GM18505 (cell line): ENCODE data around the gene R3HCC1L.
A peak's percentile ranks its signal among the peaks of the same experiment; 100 is the strongest.

Experiments used
- ATAC-seq: cut with Tn5 transposase; IDR thresholded peaks from one replicate; pipeline ENCODE4 v1.9.1; 2021; ENCODE audit not compliant: unreplicated experiment
- POLR2A ChIP-seq: IDR thresholded peaks from 4 replicates; pipeline ENCODE4 v1.6.1; 2011; ENCODE audit warnings: borderline replicate concordance; ENCODE audit not compliant: insufficient read depth, insufficient read length; ENCODE audit errors: extremely low read depth

Gene R3HCC1L

DNA sequence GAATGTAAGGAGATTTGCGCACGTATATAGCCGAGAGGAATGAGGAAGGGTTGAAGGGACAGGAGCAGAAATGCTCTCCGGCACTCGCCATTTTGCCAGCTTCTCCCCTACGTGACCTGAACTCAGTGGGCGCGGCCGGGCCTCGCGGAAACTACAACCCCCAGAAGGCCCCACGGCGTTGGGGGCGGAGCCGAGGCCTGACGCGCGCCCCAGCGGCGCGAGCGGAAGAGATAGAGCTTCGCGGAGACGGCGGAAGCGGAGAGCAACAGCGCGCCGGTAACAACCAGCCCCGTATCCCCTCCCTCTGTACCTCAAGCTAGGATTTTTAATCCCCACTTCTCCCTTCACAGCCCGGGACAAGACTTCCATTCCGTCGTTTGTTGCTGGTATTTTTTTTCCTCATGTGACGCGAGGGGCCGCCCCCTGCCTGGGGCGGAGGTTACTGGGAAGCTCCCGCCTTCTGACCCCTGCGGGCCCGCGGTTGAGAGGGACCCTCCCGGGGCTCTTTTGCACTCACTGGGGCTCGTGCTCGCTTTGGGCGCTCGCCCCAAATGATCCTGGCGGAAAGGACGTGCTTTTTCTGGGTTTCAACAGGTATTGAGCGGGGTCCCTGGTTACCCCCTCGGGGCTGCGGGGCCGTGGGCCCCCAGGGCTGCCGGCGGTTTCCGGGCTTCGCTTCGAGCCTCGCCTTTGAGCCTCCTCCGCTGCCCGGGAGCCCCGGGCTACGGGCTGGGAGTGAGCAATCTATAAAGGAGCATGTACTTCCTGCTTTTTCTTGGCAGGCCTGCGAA lies at the start of gene R3HCC1L:
TSS of gene R3HCC1L (plus strand) at position 227 of the 791 bp plus-strand sequence. CDS start 73,458 bp downstream, outside the sequence.
- ATAC-seq = peak; percentile 91
- TF ChIP-seq POLR2A = peak; percentile 97

GRCh38 chr10:98085238-98085637 lies 49.2 kb upstream of the R3HCC1L start:
- ATAC-seq = no peak
- TF ChIP-seq POLR2A = no peak

- no peak for TF ChIP-seq POLR2A
- no peak for ATAC-seq
Measured at GRCh38 chr10:98086837-98087708, 47.4 kb upstream of the R3HCC1L start.

DNA sequence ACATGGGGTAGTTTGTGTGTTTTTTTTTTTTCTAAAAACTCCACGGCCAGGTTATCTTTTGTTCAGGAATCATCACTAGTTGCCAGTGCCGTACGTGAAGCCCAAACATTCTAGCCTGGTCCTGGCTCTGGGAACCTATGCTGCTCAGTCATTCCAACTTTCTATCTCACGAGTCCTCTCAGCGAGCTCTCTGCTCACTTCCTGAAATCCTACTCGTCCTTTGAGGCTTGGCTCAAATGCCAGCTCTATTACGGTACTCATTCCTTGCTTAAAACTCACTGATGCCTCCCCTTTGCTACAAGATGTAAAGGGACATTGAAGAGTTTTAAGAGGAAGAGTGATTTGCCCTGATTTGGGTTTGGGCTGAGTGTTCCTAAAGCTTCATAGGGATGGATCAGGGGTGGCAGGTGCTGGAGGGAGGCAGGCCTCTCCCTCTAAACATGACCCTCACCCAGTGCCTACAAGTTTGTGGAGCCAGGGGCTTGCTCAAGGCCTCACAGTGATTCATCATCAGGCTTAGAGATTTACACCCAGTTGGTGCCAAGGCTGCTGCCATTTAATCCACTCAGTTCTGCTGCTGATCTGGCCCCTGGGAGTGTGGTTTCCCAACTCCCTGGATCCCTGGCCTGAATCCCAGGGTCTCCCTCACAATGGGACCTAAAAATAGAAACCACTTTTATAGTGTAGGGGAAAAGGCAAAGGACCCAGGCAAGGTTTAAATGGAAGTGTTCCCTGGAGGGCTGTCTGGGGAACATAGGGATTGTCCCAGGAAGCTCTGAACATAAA lies 46.1 kb upstream of the R3HCC1L start:
- TF ChIP-seq POLR2A = no peak
- ATAC-seq = no peak

DNA sequence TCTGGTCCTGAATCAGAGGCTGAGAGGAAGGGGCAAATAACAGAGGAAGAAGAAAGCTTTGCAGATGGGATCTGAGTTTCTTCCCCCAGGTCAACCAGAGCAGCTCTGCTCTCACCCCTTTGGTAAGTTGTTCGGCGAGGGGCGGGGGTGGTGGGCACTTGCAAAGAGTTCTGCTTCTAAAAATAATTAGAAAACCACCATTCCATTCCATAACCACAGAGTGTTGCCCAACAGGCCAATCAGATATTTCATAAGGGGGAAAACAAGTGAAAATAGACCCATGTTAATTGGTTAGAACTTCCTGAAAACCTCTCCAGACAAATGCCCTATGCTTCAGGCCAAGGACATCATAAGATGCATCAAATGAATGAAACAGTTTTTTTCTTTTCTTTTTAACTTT lies 43.6 kb upstream of the R3HCC1L start:
- ATAC-seq = no peak
- TF ChIP-seq POLR2A = no peak

DNA sequence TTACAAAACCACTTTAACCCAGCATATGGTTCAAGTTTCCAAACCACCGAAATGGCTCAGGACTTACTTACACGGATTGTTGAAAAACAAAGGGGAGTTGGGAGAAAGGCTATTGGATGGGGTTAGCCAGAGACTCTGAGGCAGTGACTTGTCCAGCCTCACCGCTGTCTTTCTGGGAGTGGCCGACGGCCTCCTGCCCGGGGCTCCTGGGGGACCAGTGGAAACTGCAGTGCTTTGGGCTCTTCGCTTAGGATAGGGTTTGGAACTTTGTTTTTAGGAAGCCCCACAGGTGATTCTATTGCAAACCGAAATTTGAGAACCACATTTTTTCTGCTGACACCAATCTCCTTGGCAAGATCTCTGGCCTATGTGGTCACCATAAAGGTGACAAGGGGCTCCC lies 38.1 kb upstream of the R3HCC1L start:
- ATAC-seq = no peak
- no peak for TF ChIP-seq POLR2A

GRCh38 chr10:98096731-98097130 lies 37.7 kb upstream of the R3HCC1L start:
- no peak for TF ChIP-seq POLR2A
- ATAC-seq = no peak

DNA sequence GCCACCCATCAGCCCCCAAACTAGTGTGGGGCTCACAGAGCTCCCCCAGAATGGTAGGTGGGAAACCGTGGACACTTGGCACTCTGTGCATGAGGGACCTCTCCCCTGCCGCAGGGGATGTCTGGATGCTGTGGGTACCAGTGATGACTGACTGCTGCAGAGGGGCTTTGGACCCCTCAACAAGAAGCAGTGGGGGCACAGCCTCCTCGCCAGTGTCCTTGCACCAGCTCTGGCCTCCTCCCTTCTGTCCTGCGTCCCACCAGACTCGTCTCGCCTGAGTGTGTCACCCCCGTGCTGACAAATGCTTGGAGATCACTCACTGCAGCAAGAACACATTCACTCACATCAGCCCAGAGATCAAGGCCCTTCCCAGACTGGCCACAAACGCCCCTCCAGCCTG lies 37.3 kb upstream of the R3HCC1L start:
- TF ChIP-seq POLR2A = no peak
- ATAC-seq = no peak

DNA sequence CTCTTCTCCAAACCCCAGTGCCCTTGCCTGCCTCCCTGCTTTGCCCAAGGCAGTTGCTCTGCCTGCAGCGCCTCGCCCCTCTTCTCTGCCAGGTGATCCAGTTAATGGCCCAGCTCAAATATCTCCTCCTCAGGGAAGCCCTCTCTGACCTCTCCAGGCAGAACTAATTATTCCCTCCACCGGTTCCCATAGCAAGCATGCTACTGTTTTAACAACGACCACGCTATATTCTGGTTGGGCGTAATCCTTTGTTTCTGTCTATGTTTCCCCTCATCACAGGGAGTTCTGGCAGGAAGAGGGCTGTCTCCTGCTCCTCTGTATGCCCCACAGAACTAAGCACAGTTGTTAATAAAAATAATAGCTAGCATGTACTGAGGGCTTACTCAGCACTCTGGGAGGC lies 36.8 kb upstream of the R3HCC1L start:
- TF ChIP-seq POLR2A = no peak

DNA sequence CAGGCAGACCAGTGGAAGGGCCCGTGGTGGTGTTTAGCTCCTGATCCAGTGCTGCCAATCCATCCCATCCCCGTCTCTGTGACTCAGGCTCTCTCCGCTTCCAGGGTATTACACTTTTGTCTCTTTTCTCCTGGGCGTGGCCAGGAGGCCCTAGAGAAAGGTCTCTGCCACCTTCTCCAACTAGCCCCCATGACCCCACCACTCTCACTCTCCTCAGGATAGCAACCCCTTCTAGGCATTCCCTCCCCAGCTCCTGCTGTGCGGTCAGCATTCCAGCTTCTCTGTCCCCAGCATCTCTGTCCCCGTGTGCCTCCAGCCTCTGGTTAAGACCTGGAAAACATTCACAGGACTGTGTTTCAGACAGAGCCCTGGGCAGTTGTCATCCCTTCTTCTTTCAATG lies 36.2 kb upstream of the R3HCC1L start:
- ATAC-seq = no peak
- TF ChIP-seq POLR2A = no peak

More for the DNA sequence above, 36.8 kb upstream of the R3HCC1L start:
- ATAC-seq = no peak

- ATAC-seq = no peak
Measured at GRCh38 chr10:98100476-98100875, 34.0 kb upstream of the R3HCC1L start.

GRCh38 chr10:98101366-98101765 lies 33.1 kb upstream of the R3HCC1L start:
- TF ChIP-seq POLR2A = no peak
- no peak for ATAC-seq

More at GRCh38 chr10:98100476-98100875, 34.0 kb upstream of the R3HCC1L start:
- TF ChIP-seq POLR2A = no peak

GRCh38 chr10:98104125-98104524 lies 30.3 kb upstream of the R3HCC1L start:
- no peak for ATAC-seq
- TF ChIP-seq POLR2A = no peak
